Measurements from ENCODE around the gene CDSN. TPM values are rescaled to one million over a fixed set of nuclear protein-coding genes. Genes with fewer than 3 reads are reported as not detected.

CDSN gene
- total and polyA plus RNA-seq, 2 experiments from 2014 or later, result 0.07 TPM; not detected in 1

- Histone ChIP-seq H3K36me3 (ENCODE audit: insufficient read depth) (no peaks in the 10 kb centered on the region), H2AFZ (peak overlapping the region; percentile 34; the same call in 1 of the 2 replicates), H3K79me2 (replicated peaks; ENCODE audit: insufficient read depth) (no peaks in the 10 kb centered on the region), H3K4me1 (ENCODE audit: insufficient read depth) (peaks cover 16% of the 10 kb centered on the region), H3K27me3 (ENCODE audit: insufficient read depth) (no peaks in the 10 kb centered on the region), H4K20me1 (replicated peaks; ENCODE audit: insufficient read depth) (no peaks in the 10 kb centered on the region), H3K9me2 (ENCODE audit: insufficient read depth) (0 out of 2 replicates have a peak, but pooled peaks cover 3% of the 10 kb centered on the region), H3F3A (replicated peaks; ENCODE audit: low read depth) (no peaks in the 10 kb centered on the region), H3K4me2 (no peak overlapping the region), H3K4me3 (no peak overlapping the region), H3K27ac (ENCODE audit: low read depth) (no peak overlapping the region)
- peaks cover 4% of the 10 kb centered on the region for H3K27me3 Mint-ChIP-seq (ENCODE audit: insufficient read depth, low read depth, poor library complexity)
- DNase-seq (ENCODE audit: low spot score) (no peak), ATAC-seq (no peak)
- TF ChIP-seq ZNF114 (CRISPR knock-in tag; IDR thresholded peaks at IDR 0.05) (no peak), CTCF (conservative IDR thresholded peaks at IDR 0.05; ENCODE audit: low read depth in 2 of 2) (no peak), REST (IDR thresholded peaks at IDR 0.05; ENCODE audit: unreplicated experiment) (no peak), JUNB (IDR thresholded peaks at IDR 0.05; ENCODE audit: unreplicated experiment) (no peak), ZNF462 (CRISPR knock-in tag; IDR thresholded peaks at IDR 0.05) (no peak), STAT1 (IDR thresholded peaks at IDR 0.05; ENCODE audit: unreplicated experiment) (no peak), CREB1 (CRISPR knock-in tag; IDR thresholded peaks at IDR 0.05; ENCODE audit: low read depth) (no peak), ETS1 (IDR thresholded peaks at IDR 0.05) (no peak), NANOG (IDR thresholded peaks at IDR 0.05; ENCODE audit: borderline replicate concordance) (no peak), EZH2 (IDR thresholded peaks at IDR 0.05; ENCODE audit: low read depth, unreplicated experiment) (no peak), POLR2AphosphoS5 (IDR thresholded peaks at IDR 0.05; ENCODE audit: low read depth) (no peak), ZNF331 (CRISPR knock-in tag; IDR thresholded peaks at IDR 0.05; ENCODE audit: low read depth) (no peak), EZH2phosphoT487 (IDR thresholded peaks at IDR 0.05; ENCODE audit: unreplicated experiment) (no peak)
- H3K27ac Mint-ChIP-seq, result no peak overlapping the region
- no peaks in the 10 kb centered on the region for H3K9me3 Mint-ChIP-seq
- H3K4me3 Mint-ChIP-seq, result no peak overlapping the region
- H3K4me1 Mint-ChIP-seq, result peaks cover 14% of the 10 kb centered on the region
- H3K36me3 Mint-ChIP-seq (ENCODE audit: low read depth), result no peaks in the 10 kb centered on the region
These were observed 29.3 kb downstream of the CDSN start for GRCh38 chr6:31090973-31091364.
